Measurements from ENCODE around the gene ZNRF1. TPM values are rescaled to one million over a fixed set of nuclear protein-coding genes. Genes with fewer than 3 reads are reported as not detected.

The ZNRF1 gene
- total RNA-seq, 1 experiment from 2014 or later: 5.8 TPM

GRCh38 chr16:75131081-75131480 is 132.3 kb downstream of the ZNRF1 start:
- in situ Hi-C loops (cut with HindIII; ENCODE audit: low pct_unique_long_range_greater_than_20kb, low sequenced_read_pairs): no loop called here
- no peak for DNase-seq (ENCODE audit: low read depth, low spot score)

- DNase-seq (ENCODE audit: low read depth, low spot score): no peak
- in situ Hi-C loops (cut with HindIII; ENCODE audit: low pct_unique_long_range_greater_than_20kb, low sequenced_read_pairs): no loop called here
Observed at GRCh38 chr16:75138233-75138632, 139.4 kb downstream of the ZNRF1 start.

DNA sequence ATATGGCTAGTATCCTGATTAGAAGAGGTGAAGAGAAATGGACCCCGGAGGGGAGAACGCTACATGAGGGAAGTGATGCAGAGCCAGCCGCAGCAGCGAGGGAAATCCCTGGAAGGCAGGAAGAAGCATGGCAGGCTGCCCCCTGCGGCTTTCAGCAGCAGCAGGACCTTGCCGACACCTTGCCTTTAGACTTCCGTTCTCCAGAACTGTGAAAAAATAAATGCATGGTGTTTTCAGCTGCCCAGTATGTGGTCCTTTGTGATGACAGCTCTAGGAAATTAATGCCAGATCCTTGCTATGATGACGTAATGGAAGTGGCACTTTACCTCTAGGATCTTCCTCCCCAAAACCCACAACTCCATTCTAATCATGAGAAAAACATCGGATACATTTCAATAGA is 139.8 kb downstream of the ZNRF1 start:
- in situ Hi-C loops (cut with HindIII; ENCODE audit: low pct_unique_long_range_greater_than_20kb, low sequenced_read_pairs): no loop called here
- DNase-seq (ENCODE audit: low read depth, low spot score): no peak

GRCh38 chr16:75139498-75139897 is 140.7 kb downstream of the ZNRF1 start:
- DNase-seq (ENCODE audit: low read depth, low spot score): no peak
- in situ Hi-C loops (cut with HindIII; ENCODE audit: low pct_unique_long_range_greater_than_20kb, low sequenced_read_pairs): no loop called here

DNA sequence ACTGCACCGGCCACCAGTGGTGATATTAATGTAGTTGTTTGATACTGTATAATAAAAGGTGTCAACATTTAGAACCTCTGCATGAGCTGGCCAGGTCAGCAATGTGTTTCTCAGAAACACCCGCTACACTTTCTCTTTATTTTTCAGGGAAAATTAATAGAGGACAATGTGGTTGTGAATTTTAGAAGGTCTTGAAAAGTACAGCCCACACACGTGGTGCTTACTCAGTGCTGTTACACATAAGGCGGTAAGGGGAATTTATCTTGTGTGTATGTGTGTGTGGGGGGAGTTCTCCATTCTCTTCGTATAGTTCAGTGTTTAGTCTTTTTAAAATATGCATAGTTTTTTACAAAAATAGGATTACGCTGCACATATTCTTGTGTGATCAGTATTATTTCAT is 145.1 kb downstream of the ZNRF1 start:
- in situ Hi-C loops (cut with HindIII; ENCODE audit: low pct_unique_long_range_greater_than_20kb, low sequenced_read_pairs): no loop called here
- DNase-seq (ENCODE audit: low read depth, low spot score): no peak

DNA sequence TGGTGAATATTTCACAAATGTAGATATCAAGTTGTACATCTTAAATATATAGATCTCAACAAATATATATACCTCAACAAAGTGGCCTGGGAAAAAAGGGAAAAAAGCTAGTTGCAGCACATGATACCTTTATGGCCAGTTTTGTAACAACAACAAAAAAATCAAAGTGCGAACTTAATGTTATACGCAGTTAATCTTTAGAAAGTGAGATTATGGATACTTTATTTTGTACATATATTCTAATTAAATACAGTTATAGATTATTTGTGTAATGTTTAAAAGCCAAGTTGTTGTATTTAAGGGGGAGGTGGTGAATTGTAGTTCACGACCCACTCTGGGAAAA is 149.1 kb downstream of the ZNRF1 start:
- in situ Hi-C loops (cut with HindIII; ENCODE audit: low pct_unique_long_range_greater_than_20kb, low sequenced_read_pairs): no loop called here
- DNase-seq (ENCODE audit: low read depth, low spot score): no peak

DNA sequence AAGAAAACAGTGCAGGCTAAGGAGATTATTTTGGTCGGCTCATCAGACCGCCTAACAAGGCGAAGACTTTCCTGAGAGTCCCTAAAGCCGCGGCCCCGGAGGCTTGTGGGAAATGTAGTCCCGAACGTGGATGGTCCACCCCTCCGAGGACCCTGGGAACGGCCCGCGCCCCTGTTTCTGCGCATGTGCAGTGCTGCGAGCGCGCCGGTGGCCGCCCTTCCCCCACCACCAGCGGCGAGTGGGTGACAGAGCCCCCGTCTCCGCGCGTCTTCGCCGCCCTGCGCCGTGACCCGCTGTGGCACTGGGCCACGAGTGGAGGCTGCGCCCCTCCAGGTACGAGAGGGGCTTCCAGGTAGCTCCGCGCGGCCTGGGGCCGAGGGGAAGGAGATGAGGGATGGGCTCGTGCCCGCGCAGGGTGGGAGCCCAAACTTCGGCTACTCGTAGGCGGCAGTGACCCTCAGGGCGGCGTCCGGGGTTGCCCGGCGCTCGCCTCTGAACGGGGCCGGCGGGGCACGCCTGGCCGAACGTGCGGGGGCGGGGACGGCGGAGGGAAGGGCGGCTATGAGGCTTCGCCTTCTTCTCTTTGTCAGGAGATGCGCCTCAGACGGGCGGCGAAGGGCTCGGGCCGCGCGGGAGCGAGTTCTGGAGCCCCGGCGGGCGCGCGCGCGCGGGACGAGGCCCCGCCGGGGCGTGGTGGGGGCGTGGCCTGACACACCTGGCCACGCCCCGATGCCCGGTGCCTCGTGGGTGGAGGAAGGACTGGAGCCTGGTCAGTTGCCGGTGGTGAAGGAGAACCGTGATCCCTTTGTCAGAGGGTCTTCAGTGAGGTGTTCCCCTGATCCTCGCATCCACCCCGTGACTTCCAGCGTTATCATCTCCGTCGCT is 149.7 kb downstream of the ZNRF1 start, which contains the start of gene ZFP1:
Gene ZFP1 (plus strand): TSS at position 214 of the 885 bp plus-strand sequence. CDS start 4,428 bp downstream, outside the sequence.
- DNase-seq (ENCODE audit: low read depth, low spot score): peak; percentile 93
- in situ Hi-C loops (cut with HindIII; ENCODE audit: low pct_unique_long_range_greater_than_20kb, low sequenced_read_pairs): no loop called here

DNA sequence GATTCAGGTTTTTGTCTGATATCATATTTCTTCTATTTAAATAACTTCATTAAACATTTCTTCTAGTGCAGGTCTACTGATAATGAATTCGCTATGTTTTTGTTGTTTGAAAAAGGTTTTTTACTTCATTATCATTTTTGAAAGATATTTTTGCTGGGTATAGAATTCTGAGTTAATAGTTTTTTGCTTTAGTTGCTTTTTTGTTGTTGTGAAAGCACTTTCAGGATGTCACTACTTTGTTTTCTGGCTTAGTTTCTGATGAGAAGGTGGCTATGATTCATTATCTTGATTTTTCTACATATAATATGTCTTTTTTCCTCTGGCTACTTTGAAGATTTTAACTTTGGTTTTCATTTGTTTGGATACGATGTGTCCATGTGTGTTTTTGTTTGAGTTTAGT is 153.0 kb downstream of the ZNRF1 start:
- in situ Hi-C loops (cut with HindIII; ENCODE audit: low pct_unique_long_range_greater_than_20kb, low sequenced_read_pairs): no loop called here
- DNase-seq (ENCODE audit: low read depth, low spot score): no peak

- in situ Hi-C loops (cut with HindIII; ENCODE audit: low pct_unique_long_range_greater_than_20kb, low sequenced_read_pairs): no loop called here
- DNase-seq (ENCODE audit: low read depth, low spot score): no peak
Observed at GRCh38 chr16:75152635-75153034, 153.8 kb downstream of the ZNRF1 start.

DNA sequence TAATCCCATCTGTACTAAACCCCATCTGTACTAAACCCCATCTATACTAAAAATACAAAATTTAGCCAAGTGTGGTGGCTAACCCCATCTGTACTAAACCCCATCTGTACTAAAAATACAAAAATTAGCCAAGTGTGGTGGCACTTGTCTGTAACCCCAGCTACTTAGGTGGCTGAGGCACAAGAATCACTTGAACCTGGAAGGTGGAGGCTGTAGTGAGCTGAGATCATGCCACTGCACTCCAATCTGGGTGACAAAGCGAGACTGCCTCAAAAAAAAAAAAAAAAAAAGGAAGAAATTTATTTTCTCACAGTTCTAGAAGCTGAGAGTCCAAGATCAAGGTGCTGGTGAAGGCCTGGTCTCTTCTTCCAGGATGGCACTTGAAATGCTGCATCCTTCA is 161.6 kb downstream of the ZNRF1 start:
- DNase-seq (ENCODE audit: low read depth, low spot score): no peak

More for the DNA sequence above, 161.6 kb downstream of the ZNRF1 start:
- in situ Hi-C loops (cut with HindIII; ENCODE audit: low pct_unique_long_range_greater_than_20kb, low sequenced_read_pairs): no loop called here

Other genes starting within 250 kb of the ZNRF1 start
- 0.08 TPM in 1 of 2 replicates, not detected in the other for gene FA2H, start 224.2 kb upstream of the ZNRF1 start, total RNA-seq (2014; rRNA removed; shearing (Covaris generic))
- gene WDR59, start 13.9 kb upstream of the ZNRF1 start, total RNA-seq (2014; rRNA removed; shearing (Covaris generic)): 15.4 and 34.1 TPM in 2 replicates
- gene LDHD, start 117.8 kb downstream of the ZNRF1 start, total RNA-seq (2014; rRNA removed; shearing (Covaris generic)): 2.2 and 3.0 TPM in 2 replicates
- 8.7 and 10.2 TPM in 2 replicates for gene ZFP1, start 149.5 kb downstream of the ZNRF1 start, total RNA-seq (2014; rRNA removed; shearing (Covaris generic))
- not detected in 2 replicates for gene CTRB2, start 208.1 kb downstream of the ZNRF1 start, total RNA-seq (2014; rRNA removed; shearing (Covaris generic))
- not detected in 2 replicates for gene CTRB1, start 220.0 kb downstream of the ZNRF1 start, total RNA-seq (2014; rRNA removed; shearing (Covaris generic))

Measured in SK-MEL-5 (cell line).